Inflammatory macrophage (primary cell): Measurements from ENCODE around the gene SLC44A1.
A peak's percentile ranks its signal among the peaks of the same experiment; 100 is the strongest.

Experiments used
- DNase-seq, 2 donors: peaks; one replicate each; pipeline ENCODE4 v3.0.0-alpha.2; 2020 to 2022

Gene SLC44A1

GRCh38 chr9:105436783-105437182 lies 192.3 kb downstream of the SLC44A1 start:
- no peak for DNase-seq

- no peak for DNase-seq
These were observed 193.3 kb downstream of the SLC44A1 start for GRCh38 chr9:105437704-105438103.

- DNase-seq = no peak
These were observed 193.8 kb downstream of the SLC44A1 start for GRCh38 chr9:105438141-105438806.

- peak; percentile 31 to 58 for DNase-seq
These were observed 195.0 kb downstream of the SLC44A1 start for GRCh38 chr9:105439428-105439827.

GRCh38 chr9:105441616-105442160 lies 197.2 kb downstream of the SLC44A1 start:
- no peak for DNase-seq

- DNase-seq = no peak
These were observed 198.7 kb downstream of the SLC44A1 start for GRCh38 chr9:105443121-105443520.

GRCh38 chr9:105444130-105444529 lies 199.7 kb downstream of the SLC44A1 start:
- no peak for DNase-seq

GRCh38 chr9:105445203-105445881 lies 200.9 kb downstream of the SLC44A1 start:
- no peak for DNase-seq

- DNase-seq = no peak
These were observed 202.9 kb downstream of the SLC44A1 start for GRCh38 chr9:105447386-105447813.

GRCh38 chr9:105447814-105448812 lies 203.7 kb downstream of the SLC44A1 start, which contains the start of gene FSD1L:
Gene FSD1L, plus strand, starts transcription at chr9:105448034. Its CDS starts 187 bp downstream, at chr9:105448221.
- DNase-seq = peak; percentile 93 to 95

- no peak for DNase-seq
These were observed 204.6 kb downstream of the SLC44A1 start for GRCh38 chr9:105449081-105449480.

- DNase-seq = no peak
These were observed 207.7 kb downstream of the SLC44A1 start for GRCh38 chr9:105452185-105452584.

GRCh38 chr9:105455836-105456475 lies 211.5 kb downstream of the SLC44A1 start:
- DNase-seq = no peak

GRCh38 chr9:105457560-105458294 lies 213.3 kb downstream of the SLC44A1 start:
- no peak for DNase-seq

GRCh38 chr9:105458404-105458803 lies 214.0 kb downstream of the SLC44A1 start:
- DNase-seq = no peak

- DNase-seq = no peak
These were observed 214.9 kb downstream of the SLC44A1 start for GRCh38 chr9:105459336-105459735.

GRCh38 chr9:105466898-105467455 lies 222.5 kb downstream of the SLC44A1 start:
- no peak for DNase-seq

- DNase-seq = no peak
These were observed 224.4 kb downstream of the SLC44A1 start for GRCh38 chr9:105468875-105469274.

- DNase-seq = no peak
These were observed 228.8 kb downstream of the SLC44A1 start for GRCh38 chr9:105473221-105473620.

GRCh38 chr9:105475302-105475701 lies 230.9 kb downstream of the SLC44A1 start:
- DNase-seq = peak in 1 of 2 donors; percentile 4

- DNase-seq = no peak
These were observed 235.4 kb downstream of the SLC44A1 start for GRCh38 chr9:105479846-105480245.
